ENCODE measurements around the gene ROBO1. TPM values are rescaled to one million over a fixed set of nuclear protein-coding genes. Genes with fewer than 3 reads are reported as not detected.
"Not testable (repeated sequence)": the region's sequence is repeated elsewhere in the genome, so short reads cannot be mapped to it uniquely, and the experiment has no call there.

Gene ROBO1
- total RNA-seq, 1 experiment from 2014 or later, result 33.9 TPM

DNA sequence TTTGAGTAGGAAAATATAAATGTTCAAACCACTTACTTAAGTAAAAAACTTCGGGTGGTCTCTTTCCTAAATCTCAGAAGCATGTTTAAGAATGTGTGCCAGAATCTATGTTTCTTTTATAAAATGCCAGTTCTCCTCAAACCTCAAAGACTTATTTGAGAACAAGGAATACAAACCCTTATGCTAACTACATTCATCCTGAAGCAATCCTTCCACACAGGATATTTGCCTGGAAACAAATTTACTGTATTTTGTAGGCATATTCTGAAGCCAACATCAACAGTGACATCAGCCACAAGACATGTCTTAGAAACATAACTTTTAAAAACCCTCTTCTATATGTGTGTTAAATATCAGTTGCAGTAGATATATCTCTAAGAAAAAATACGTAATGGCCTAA lies 1077.0 kb downstream of the ROBO1 start:
- Mint-ChIP-seq H3K4me1 (ENCODE audit: low read depth, unreplicated experiment) (no peaks in the 10 kb centered on the region), H3K4me3 (ENCODE audit: low read depth, unreplicated experiment) (no peak overlapping the region), H3K27me3 (ENCODE audit: unreplicated experiment) (no peaks in the 10 kb centered on the region), H3K27ac (ENCODE audit: unreplicated experiment) (no peak overlapping the region), H3K9me3 (ENCODE audit: low read depth, unreplicated experiment) (no peaks in the 10 kb centered on the region), H3K36me3 (ENCODE audit: insufficient read depth, unreplicated experiment) (no peaks in the 10 kb centered on the region)
- intact Hi-C loops (cut with micrococcal nuclease; ENCODE audit: unreplicated experiment), result no loop called here
- BruUV-seq (replicated peaks), result no TSS peak
- DNase-seq, result no peak
- no peak for TF ChIP-seq CTCF (IDR thresholded peaks at IDR 0.05; ENCODE audit: unreplicated experiment)
- CTCF ChIA-PET, result no interaction called here

GRCh38 chr3:78689378-78689777 lies 1078.4 kb downstream of the ROBO1 start:
- H3K27ac Mint-ChIP-seq (ENCODE audit: unreplicated experiment), result no peak overlapping the region
- intact Hi-C loops (cut with micrococcal nuclease; ENCODE audit: unreplicated experiment), result no loop called here
- H3K36me3 Mint-ChIP-seq (ENCODE audit: insufficient read depth, unreplicated experiment), result no peaks in the 10 kb centered on the region
- no peaks in the 10 kb centered on the region for H3K27me3 Mint-ChIP-seq (ENCODE audit: unreplicated experiment)
- H3K4me3 Mint-ChIP-seq (ENCODE audit: low read depth, unreplicated experiment), result no peak overlapping the region
- no peak for DNase-seq
- no TSS peak for BruUV-seq (replicated peaks)
- no peaks in the 10 kb centered on the region for H3K4me1 Mint-ChIP-seq (ENCODE audit: low read depth, unreplicated experiment)
- no peaks in the 10 kb centered on the region for H3K9me3 Mint-ChIP-seq (ENCODE audit: low read depth, unreplicated experiment)
- CTCF ChIA-PET, result no interaction called here
- TF ChIP-seq CTCF (IDR thresholded peaks at IDR 0.05; ENCODE audit: unreplicated experiment), result no peak

GRCh38 chr3:78687520-78687919 lies 1080.3 kb downstream of the ROBO1 start:
- no peak overlapping the region for H3K27ac Mint-ChIP-seq (ENCODE audit: unreplicated experiment)
- BruUV-seq (replicated peaks), result no TSS peak
- TF ChIP-seq CTCF (IDR thresholded peaks at IDR 0.05; ENCODE audit: unreplicated experiment), result no peak
- no peaks in the 10 kb centered on the region for H3K4me1 Mint-ChIP-seq (ENCODE audit: low read depth, unreplicated experiment)
- no peak overlapping the region for H3K4me3 Mint-ChIP-seq (ENCODE audit: low read depth, unreplicated experiment)
- CTCF ChIA-PET, result no interaction called here
- H3K9me3 Mint-ChIP-seq (ENCODE audit: low read depth, unreplicated experiment), result no peaks in the 10 kb centered on the region
- intact Hi-C loops (cut with micrococcal nuclease; ENCODE audit: unreplicated experiment), result no loop called here
- H3K36me3 Mint-ChIP-seq (ENCODE audit: insufficient read depth, unreplicated experiment), result no peaks in the 10 kb centered on the region
- DNase-seq, result no peak
- H3K27me3 Mint-ChIP-seq (ENCODE audit: unreplicated experiment), result no peaks in the 10 kb centered on the region

DNA sequence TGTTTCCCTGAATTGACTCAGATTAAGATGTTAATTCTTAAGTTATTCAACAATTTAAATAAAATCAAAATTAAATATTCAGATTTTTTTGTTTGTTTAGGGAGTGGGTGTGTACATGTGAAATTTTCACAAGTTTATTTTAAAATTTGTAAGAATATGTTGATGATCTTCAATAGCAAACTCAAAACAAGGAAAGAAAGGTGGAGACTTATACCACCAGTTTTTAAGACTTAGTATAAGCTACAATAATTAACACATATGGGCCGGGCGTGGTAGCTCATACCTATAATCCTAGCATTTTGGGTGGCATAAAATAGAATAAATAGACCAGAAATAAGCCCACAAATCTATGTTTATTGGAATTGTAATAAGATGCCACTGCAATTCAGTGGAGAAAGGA lies 1084.5 kb downstream of the ROBO1 start:
- no peak for DNase-seq
- Mint-ChIP-seq H3K4me3 (ENCODE audit: low read depth, unreplicated experiment) (no peak overlapping the region), H3K36me3 (ENCODE audit: insufficient read depth, unreplicated experiment) (no peaks in the 10 kb centered on the region), H3K4me1 (ENCODE audit: low read depth, unreplicated experiment) (no peaks in the 10 kb centered on the region), H3K9me3 (ENCODE audit: low read depth, unreplicated experiment) (no peaks in the 10 kb centered on the region), H3K27me3 (ENCODE audit: unreplicated experiment) (no peaks in the 10 kb centered on the region), H3K27ac (ENCODE audit: unreplicated experiment) (no peak overlapping the region)
- TF ChIP-seq CTCF (IDR thresholded peaks at IDR 0.05; ENCODE audit: unreplicated experiment), result no peak
- no TSS peak for BruUV-seq (replicated peaks)
- CTCF ChIA-PET, result interaction anchor here (0.6 kb wide), 1 partner anchor 1144 kb away, joined by 3 read pairs; no protein-coding TSS in a partner anchor
- intact Hi-C loops (cut with micrococcal nuclease; ENCODE audit: unreplicated experiment), result no loop called here

- CTCF ChIA-PET, result not testable (repeated sequence)
Observed at GRCh38 chr3:78675119-78675805, 1092.5 kb downstream of the ROBO1 start.

More at GRCh38 chr3:78675119-78675805, 1092.5 kb downstream of the ROBO1 start:
- H3K4me1 Mint-ChIP-seq (ENCODE audit: low read depth, unreplicated experiment); H3K36me3 Mint-ChIP-seq (ENCODE audit: insufficient read depth, unreplicated experiment); intact Hi-C loops (cut with micrococcal nuclease; ENCODE audit: unreplicated experiment); H3K27ac Mint-ChIP-seq (ENCODE audit: unreplicated experiment); H3K9me3 Mint-ChIP-seq (ENCODE audit: low read depth, unreplicated experiment); H3K27me3 Mint-ChIP-seq (ENCODE audit: unreplicated experiment); BruUV-seq (replicated peaks); H3K4me3 Mint-ChIP-seq (ENCODE audit: low read depth, unreplicated experiment); DNase-seq: not testable (repeated sequence)
